K562 (cell line): ENCODE data around the gene MITF. TPM values are rescaled to one million over a fixed set of nuclear protein-coding genes. Genes with fewer than 3 reads are reported as not detected.
A peak's percentile ranks its signal among the peaks of the same experiment; 100 is the strongest.

Source experiments
- ARID1B ChIP-seq: fragments of 450-650 bp; IDR thresholded peaks from 2 replicates; pipeline ENCODE4 v1.6.1; 2016; ENCODE audit warnings: antibody characterized with exemption, mild to moderate bottlenecking, inconsistent platforms
- CHCHD3 ChIP-seq: fragments of 250-450 bp; sonication (Bioruptor Pico); IDR thresholded peaks from 2 replicates; pipeline ENCODE4 v2.1.2; 2022; ENCODE audit warnings: mild to moderate bottlenecking
- CTCF ChIP-seq, 3 experiments: IDR thresholded peaks in 2 of 3; conservative IDR thresholded peaks in 1 of 3; 2 replicates each; pipeline ENCODE4 v1.5.1; 2011 to 2012; ENCODE audit warnings: low read length in 3 of 3, mild to moderate bottlenecking in 3 of 3, control low read depth in 2 of 3, improper control_type of control experiment in 1 of 3, inconsistent platforms in 1 of 3, low read depth in 1 of 3, mixed read lengths in 1 of 3, moderate library complexity in 1 of 3; ENCODE audit not compliant: insufficient read depth in 2 of 3
- ERF ChIP-seq: fragments of 450-650 bp; formaldehyde crosslinking; IDR thresholded peaks from 2 replicates; pipeline ENCODE4 v1.4.0; 2020; ENCODE audit warnings: mild to moderate bottlenecking, mixed read lengths
- GTF2A2 ChIP-seq: IDR thresholded peaks from 2 replicates; pipeline ENCODE4 v1.6.1; 2016; ENCODE audit warnings: mild to moderate bottlenecking, missing genetic modification characterization, missing compliant biosample characterization
- GTF2B ChIP-seq: IDR thresholded peaks from 2 replicates; pipeline ENCODE4 v1.6.1; 2011; ENCODE audit not compliant: insufficient read length; ENCODE audit errors: extremely low read depth
- HCFC1 ChIP-seq: IDR thresholded peaks from 2 replicates; pipeline ENCODE4 v1.6.1; 2012; ENCODE audit warnings: low read depth, low read length, improper control_type of control experiment
- L3MBTL2 ChIP-seq: fragments of 450-650 bp; IDR thresholded peaks from 2 replicates; pipeline ENCODE4 v1.6.1; 2016; ENCODE audit warnings: mild to moderate bottlenecking, moderate library complexity
- POLR2AphosphoS5 ChIP-seq: IDR thresholded peaks from 2 replicates; pipeline ENCODE4 v1.6.1; 2011; ENCODE audit warnings: mild to moderate bottlenecking, low read depth, low read length, moderate library complexity; ENCODE audit not compliant: control insufficient read depth, insufficient read depth
- RBM17 ChIP-seq: fragments of 200-400 bp; formaldehyde crosslinking; IDR thresholded peaks from 2 replicates; pipeline ENCODE4 v1.6.1; 2017; ENCODE audit warnings: low read depth, mild to moderate bottlenecking, low read length, borderline replicate concordance
- TSHZ1 ChIP-seq: fragments of 250-450 bp; sonication (Bioruptor Pico); IDR thresholded peaks from 2 replicates; pipeline ENCODE4 v1.4.0; 2020; ENCODE audit warnings: mild to moderate bottlenecking, moderate library complexity
- U2AF1 ChIP-seq: fragments of 200-400 bp; formaldehyde crosslinking; optimal IDR thresholded peaks from 2 replicates; pipeline ENCODE3; 2017; ENCODE audit warnings: mild to moderate bottlenecking, low read depth, low read length, moderate library complexity
- polyA plus RNA-seq, 8 experiments: library from polyadenylated mRNA; depleted of rRNA in 4 of 8; stranded (reverse) in 5 of 8; unstranded in 3 of 8; fragments of >200 nt; fragmentation: Nextera tagmentation in 2 of 8; fragmentation: Illumina TruSeq in 1 of 8; extraction: Ambion mirVana in 2 of 8; extraction: Trizol in 1 of 8; gene quantifications; 2 replicates each; pipeline versions ENCODE4 v1.2.1 to v1.2.3, GENCODE V29; 2011 to 2014; ENCODE audit warnings: inconsistent platforms in 1 of 8, missing spikeins in 1 of 8
- total RNA-seq, 7 experiments: library from RNA; depleted of rRNA in 6 of 7; stranded (reverse); fragments of >200 nt in 6 of 7; fragmentation: Illumina TruSeq in 2 of 7; extraction: Trizol in 2 of 7; gene quantifications; 2 replicates each; pipeline versions ENCODE4 v1.2.1 to v1.2.3, GENCODE V29; 2011 to 2021; ENCODE audit warnings: low replicate concordance in 1 of 7
- TF ChIP-seq, protein P1 (sequence below): fragments of 250-450 bp; sonication (Bioruptor Pico); IDR thresholded peaks from 2 replicates; pipeline ENCODE4 v1.4.0; 2020
- TF ChIP-seq, protein P2 (sequence below): sonication (generic); IDR thresholded peaks from 2 replicates; pipeline ENCODE4 v1.6.1; 2016

The MITF gene
- total and polyA plus RNA-seq, 9 of the 15 experiments (the other 6 are each of a cell fraction or from before 2014, with no cell fraction given), result 5.6 to 14.9 (median 11.1) TPM

- TF ChIP-seq U2AF1, result no peak
- TF ChIP-seq, protein P1, sequence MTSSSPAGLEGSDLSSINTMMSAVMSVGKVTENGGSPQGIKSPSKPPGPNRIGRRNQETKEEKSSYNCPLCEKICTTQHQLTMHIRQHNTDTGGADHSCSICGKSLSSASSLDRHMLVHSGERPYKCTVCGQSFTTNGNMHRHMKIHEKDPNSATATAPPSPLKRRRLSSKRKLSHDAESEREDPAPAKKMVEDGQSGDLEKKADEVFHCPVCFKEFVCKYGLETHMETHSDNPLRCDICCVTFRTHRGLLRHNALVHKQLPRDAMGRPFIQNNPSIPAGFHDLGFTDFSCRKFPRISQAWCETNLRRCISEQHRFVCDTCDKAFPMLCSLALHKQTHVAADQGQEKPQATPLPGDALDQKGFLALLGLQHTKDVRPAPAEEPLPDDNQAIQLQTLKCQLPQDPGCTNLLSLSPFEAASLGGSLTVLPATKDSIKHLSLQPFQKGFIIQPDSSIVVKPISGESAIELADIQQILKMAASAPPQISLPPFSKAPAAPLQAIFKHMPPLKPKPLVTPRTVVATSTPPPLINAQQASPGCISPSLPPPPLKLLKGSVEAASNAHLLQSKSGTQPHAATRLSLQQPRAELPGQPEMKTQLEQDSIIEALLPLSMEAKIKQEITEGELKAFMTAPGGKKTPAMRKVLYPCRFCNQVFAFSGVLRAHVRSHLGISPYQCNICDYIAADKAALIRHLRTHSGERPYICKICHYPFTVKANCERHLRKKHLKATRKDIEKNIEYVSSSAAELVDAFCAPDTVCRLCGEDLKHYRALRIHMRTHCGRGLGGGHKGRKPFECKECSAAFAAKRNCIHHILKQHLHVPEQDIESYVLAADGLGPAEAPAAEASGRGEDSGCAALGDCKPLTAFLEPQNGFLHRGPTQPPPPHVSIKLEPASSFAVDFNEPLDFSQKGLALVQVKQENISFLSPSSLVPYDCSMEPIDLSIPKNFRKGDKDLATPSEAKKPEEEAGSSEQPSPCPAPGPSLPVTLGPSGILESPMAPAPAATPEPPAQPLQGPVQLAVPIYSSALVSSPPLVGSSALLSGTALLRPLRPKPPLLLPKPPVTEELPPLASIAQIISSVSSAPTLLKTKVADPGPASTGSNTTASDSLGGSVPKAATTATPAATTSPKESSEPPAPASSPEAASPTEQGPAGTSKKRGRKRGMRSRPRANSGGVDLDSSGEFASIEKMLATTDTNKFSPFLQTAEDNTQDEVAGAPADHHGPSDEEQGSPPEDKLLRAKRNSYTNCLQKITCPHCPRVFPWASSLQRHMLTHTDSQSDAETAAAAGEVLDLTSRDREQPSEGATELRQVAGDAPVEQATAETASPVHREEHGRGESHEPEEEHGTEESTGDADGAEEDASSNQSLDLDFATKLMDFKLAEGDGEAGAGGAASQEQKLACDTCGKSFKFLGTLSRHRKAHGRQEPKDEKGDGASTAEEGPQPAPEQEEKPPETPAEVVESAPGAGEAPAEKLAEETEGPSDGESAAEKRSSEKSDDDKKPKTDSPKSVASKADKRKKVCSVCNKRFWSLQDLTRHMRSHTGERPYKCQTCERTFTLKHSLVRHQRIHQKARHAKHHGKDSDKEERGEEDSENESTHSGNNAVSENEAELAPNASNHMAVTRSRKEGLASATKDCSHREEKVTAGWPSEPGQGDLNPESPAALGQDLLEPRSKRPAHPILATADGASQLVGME (CRISPR knock-in tag), result no peak
- TF ChIP-seq, protein P2, sequence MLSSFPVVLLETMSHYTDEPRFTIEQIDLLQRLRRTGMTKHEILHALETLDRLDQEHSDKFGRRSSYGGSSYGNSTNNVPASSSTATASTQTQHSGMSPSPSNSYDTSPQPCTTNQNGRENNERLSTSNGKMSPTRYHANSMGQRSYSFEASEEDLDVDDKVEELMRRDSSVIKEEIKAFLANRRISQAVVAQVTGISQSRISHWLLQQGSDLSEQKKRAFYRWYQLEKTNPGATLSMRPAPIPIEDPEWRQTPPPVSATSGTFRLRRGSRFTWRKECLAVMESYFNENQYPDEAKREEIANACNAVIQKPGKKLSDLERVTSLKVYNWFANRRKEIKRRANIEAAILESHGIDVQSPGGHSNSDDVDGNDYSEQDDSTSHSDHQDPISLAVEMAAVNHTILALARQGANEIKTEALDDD, result peak; percentile 95
- no peak for TF ChIP-seq L3MBTL2
- no peak for TF ChIP-seq TSHZ1 (CRISPR knock-in tag)
- TF ChIP-seq POLR2AphosphoS5, result no peak
- no peak for TF ChIP-seq CHCHD3 (CRISPR knock-in tag)
- no peak for TF ChIP-seq CTCF (IDR thresholded peaks at IDR 0.05 in 2 of 3, conservative IDR thresholded peaks at IDR 0.05 in 1 of 3; ENCODE audit: insufficient read depth in 2 of 3, low read depth in 1 of 3, low read length in 3 of 3)
- no peak for TF ChIP-seq HCFC1
- TF ChIP-seq ERF (CRISPR knock-in tag), result no peak
- no peak for TF ChIP-seq GTF2B
- peak; percentile 51; the same call in 1 of the 2 replicates for TF ChIP-seq ARID1B
- no peak for TF ChIP-seq GTF2A2
- no peak for TF ChIP-seq RBM17
These were observed 37.0 kb downstream of the MITF start (continued) for GRCh38 chr3:69776289-69776688.
